PFSK-1 (cell line): ENCODE data around the gene PPP2R2C.

Source experiments
- POLR2AphosphoS5 ChIP-seq: IDR thresholded peaks from 2 replicates; pipeline ENCODE4 v1.6.1; 2012; ENCODE audit warnings: low read depth, mild to moderate bottlenecking, control low read depth, low read length, moderate library complexity
- TAF1 ChIP-seq: IDR thresholded peaks from 2 replicates; pipeline ENCODE4 v1.6.1; 2012; ENCODE audit warnings: low read length, control low read depth, borderline replicate concordance; ENCODE audit not compliant: insufficient read depth

DNA sequence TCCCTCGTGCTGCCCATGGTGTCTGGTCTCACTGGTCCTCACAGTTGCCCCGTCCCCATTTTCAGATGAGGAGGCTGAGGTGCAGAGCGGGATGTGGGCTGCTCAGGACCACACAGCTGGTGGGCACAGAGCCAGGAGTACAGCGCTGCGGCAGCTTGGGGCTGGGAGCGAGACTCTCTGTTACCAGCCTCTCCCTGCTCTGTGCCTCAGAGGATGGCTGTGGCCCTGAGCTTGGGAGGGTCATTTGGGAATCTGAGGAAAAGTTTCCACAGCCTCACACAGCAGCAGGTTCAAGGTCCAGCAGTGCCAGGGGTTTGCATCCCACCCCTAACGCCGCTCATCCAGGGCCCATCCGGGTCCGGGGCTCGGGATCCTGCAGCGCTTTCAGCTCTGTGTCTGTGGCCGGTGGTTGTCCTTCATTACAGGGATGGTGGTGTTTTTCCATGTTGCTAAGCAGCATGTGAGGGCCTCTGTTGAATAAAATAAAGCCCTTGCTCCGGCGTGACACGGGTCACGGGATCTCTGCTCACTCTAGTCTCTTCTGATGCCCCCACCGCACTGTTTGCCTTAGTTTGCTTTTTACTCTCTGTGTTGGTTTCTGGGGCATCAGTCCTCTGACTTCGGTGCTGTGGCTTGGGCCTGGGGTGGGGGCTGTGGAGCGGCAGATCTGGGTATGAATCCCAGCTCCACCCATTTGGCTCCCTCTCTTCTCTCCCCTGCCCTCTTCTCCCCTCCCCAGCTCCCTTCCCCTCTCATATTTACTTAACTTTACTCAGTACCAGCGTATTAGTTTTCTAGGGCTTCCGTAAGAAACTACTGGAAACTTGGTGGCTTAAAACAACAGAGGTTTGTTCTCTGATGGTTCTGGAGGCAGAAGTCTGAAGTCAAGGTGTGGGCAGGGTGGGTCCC, 196.3 kb downstream of the PPP2R2C start:
- no peak for TF ChIP-seq POLR2AphosphoS5
- no peak for TF ChIP-seq TAF1
